H1 (cell line): ENCODE results near the gene IRAK4. TPM values are rescaled to one million over a fixed set of nuclear protein-coding genes. Genes with fewer than 3 reads are reported as not detected.

ENCODE experiments used
- ASH2L ChIP-seq: fragments of 200-600, 300-600 bp; sonication (generic); IDR thresholded peaks from one replicate; pipeline ENCODE4 v1.7.1; 2017; ENCODE audit warnings: low read length
- EP300 ChIP-seq, 2 experiments: IDR thresholded peaks; 1 replicate in 1 of 2; 2 replicates in 1 of 2; pipeline ENCODE4 v1.6.1; 2011 to 2012; ENCODE audit warnings: low read depth in 2 of 2, low read length in 2 of 2, mild to moderate bottlenecking in 2 of 2, borderline replicate concordance in 1 of 2, inconsistent platforms in 1 of 2, moderate library complexity in 1 of 2
- GABPA ChIP-seq: IDR thresholded peaks from 2 replicates; pipeline ENCODE4 v1.6.1; 2011; ENCODE audit warnings: mild to moderate bottlenecking, low read length, moderate library complexity, borderline replicate concordance; ENCODE audit not compliant: insufficient read depth
- KDM4A ChIP-seq: IDR thresholded peaks from one replicate; pipeline ENCODE4 v1.7.1; 2012; ENCODE audit warnings: low read depth, mild to moderate bottlenecking, moderate library complexity, low read length, inconsistent platforms; ENCODE audit not compliant: severe bottlenecking
- POLR2A ChIP-seq, 2 experiments: IDR thresholded peaks; 1 replicate in 1 of 2; 2 replicates in 1 of 2; pipeline ENCODE4 v1.6.1; 2011; ENCODE audit warnings: low read depth in 2 of 2, low read length in 2 of 2, mild to moderate bottlenecking in 2 of 2; ENCODE audit errors: control extremely low read depth in 1 of 2
- POLR2AphosphoS5 ChIP-seq: IDR thresholded peaks from 2 replicates; pipeline ENCODE4 v1.6.1; 2011; ENCODE audit warnings: low read depth, low read length
- POU5F1 ChIP-seq: IDR thresholded peaks from 2 replicates; pipeline ENCODE4 v1.6.1; 2011; ENCODE audit warnings: low read depth, mild to moderate bottlenecking, low read length, moderate library complexity
- RBBP5 ChIP-seq: IDR thresholded peaks from 2 replicates; pipeline ENCODE4 v1.7.1; 2012; ENCODE audit warnings: low read depth, mild to moderate bottlenecking, inconsistent platforms, low read length, moderate library complexity, borderline replicate concordance
- RXRA ChIP-seq: IDR thresholded peaks from 2 replicates; pipeline ENCODE4 v1.6.1; 2011; ENCODE audit warnings: low read depth, mild to moderate bottlenecking, low read length, moderate library complexity; ENCODE audit not compliant: insufficient read depth
- SIN3A ChIP-seq, 2 experiments: IDR thresholded peaks in 1 of 2; conservative IDR thresholded peaks in 1 of 2; 2 replicates each; pipeline ENCODE4 v1.6.1; 2011 to 2012; ENCODE audit warnings: low read length in 2 of 2, improper control_type of control experiment in 1 of 2, low read depth in 1 of 2, mild to moderate bottlenecking in 1 of 2
- SP4 ChIP-seq: IDR thresholded peaks from 2 replicates; pipeline ENCODE4 v1.6.1; 2012; ENCODE audit warnings: low read length, inconsistent platforms
- TAF1 ChIP-seq: IDR thresholded peaks from 2 replicates; pipeline ENCODE4 v1.6.1; 2011; ENCODE audit warnings: mild to moderate bottlenecking, low read depth, low read length
- TAF7 ChIP-seq: optimal IDR thresholded peaks from 2 replicates; pipeline ENCODE3; 2011; ENCODE audit warnings: low read depth, mild to moderate bottlenecking, inconsistent platforms, low read length, moderate library complexity, borderline replicate concordance
- TBP ChIP-seq: IDR thresholded peaks from 2 replicates; pipeline ENCODE4 v1.6.1; 2011; ENCODE audit warnings: low read depth, low read length, improper control_type of control experiment
- YY1 ChIP-seq: IDR thresholded peaks from 2 replicates; pipeline ENCODE4 v1.6.1; 2011; ENCODE audit warnings: low read depth, mild to moderate bottlenecking, low read length
- polyA plus RNA-seq, 7 experiments: library from polyadenylated mRNA; depleted of rRNA in 3 of 7; stranded (reverse) in 5 of 7; unstranded in 2 of 7; fragments of >200 nt in 5 of 7; fragments of 200-250 nt in 2 of 7; gene quantifications; 1 replicate in 5 of 7; 2 replicates in 1 of 7; 4 replicates in 1 of 7; pipeline versions ENCODE4 v1.2.1 to v1.2.3, GENCODE V29; 2011 to 2013; ENCODE audit warnings: missing spikeins in 2 of 7, mixed read lengths in 2 of 7
- total RNA-seq: library from RNA; stranded (reverse); fragmentation: NEBNext Ultra II Directional; extraction: Animal tissue kit (Norgen Biotek cat#: 25700); gene quantifications from 2 replicates; pipeline ENCODE4 v1.2.1, GENCODE V29; 2021
- TF ChIP-seq, protein P1 (sequence below): IDR thresholded peaks from 2 replicates; pipeline ENCODE4 v1.6.1; 2012; ENCODE audit warnings: inconsistent platforms
- TF ChIP-seq, protein P2 (sequence below): IDR thresholded peaks from 2 replicates; pipeline ENCODE4 v1.6.1; 2011; ENCODE audit warnings: low read depth, mild to moderate bottlenecking, low read length; ENCODE audit not compliant: insufficient read depth

The IRAK4 gene
- total and polyA plus RNA-seq, 2 of the 8 experiments (the other 6 are each of a cell fraction or from before 2014, with no cell fraction given), result 2.3 to 7.7 TPM

DNA sequence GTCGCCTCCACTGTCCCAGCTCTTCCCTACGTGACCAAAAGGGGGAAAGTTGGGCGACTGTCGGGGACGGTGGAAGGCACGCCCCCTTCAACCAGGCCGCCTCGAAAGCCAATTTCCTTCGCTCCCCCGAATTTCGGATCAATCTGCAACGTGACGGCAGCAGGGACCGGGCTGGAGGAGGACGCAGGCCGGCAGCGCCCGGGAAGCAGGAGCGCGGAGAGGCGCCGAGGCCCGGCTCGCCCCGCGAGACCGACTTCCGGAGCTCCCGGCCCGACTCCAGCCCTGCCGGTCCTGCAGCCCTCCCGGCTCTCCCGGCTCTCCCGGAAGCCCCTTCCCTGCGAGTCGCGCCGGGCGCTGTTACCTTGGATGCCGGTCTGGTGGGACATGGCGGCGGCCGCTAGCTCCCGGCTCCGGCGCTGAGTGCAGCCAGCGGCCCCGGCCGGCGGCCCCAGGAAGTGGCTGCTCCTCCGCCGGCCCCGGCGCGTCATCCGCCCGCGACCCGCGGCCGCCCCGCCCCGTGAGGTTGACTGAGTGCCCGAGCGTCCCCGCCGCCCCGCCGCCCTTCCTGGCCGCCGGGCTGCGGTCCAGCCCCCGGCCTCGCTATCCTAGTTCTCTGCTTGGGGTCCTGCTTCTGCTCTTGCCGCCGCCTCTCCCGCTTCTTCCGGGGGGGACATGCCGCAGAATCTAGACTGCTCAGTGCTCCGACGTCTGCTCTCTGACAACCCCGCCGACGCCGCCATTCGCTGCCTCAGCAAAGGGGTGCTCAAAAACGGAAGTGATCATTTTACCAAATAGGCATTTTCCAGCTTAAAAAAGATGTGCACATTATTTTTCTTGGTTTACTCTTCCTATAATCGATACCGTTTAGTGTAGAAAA, 47.3 kb downstream of the IRAK4 start, which contains the start of gene TWF1 (continued):
- TF ChIP-seq SP4 (no peak), RBBP5 (peak; percentile 94; the same call in 1 of the 2 replicates), GABPA (no peak), ASH2L (peak; percentile 96), EP300 (IDR thresholded peaks at IDR 0.05; ENCODE audit: borderline replicate concordance in 1 of 2, low read depth in 2 of 2, low read length in 2 of 2) (no peak), POU5F1 (no peak), RXRA (no peak), POLR2A (IDR thresholded peaks at IDR 0.05; ENCODE audit: control extremely low read depth in 1 of 2, low read depth in 2 of 2, low read length in 2 of 2) (peak; percentile 72 to 91), TAF1 (peak; percentile 92), SIN3A (conservative IDR thresholded peaks at IDR 0.05 in 1 of 2, IDR thresholded peaks at IDR 0.05 in 1 of 2; ENCODE audit: low read depth in 1 of 2, low read length in 2 of 2) (peak in 1 of 2 experiments; percentile 38; a peak in 1 of 4 replicates), TAF7 (peak; percentile 16), YY1 (peak; percentile 65), TBP (peak; percentile 62), POLR2AphosphoS5 (peak; percentile 39; the same call in 1 of the 2 replicates), KDM4A (peak; percentile 83)
- TF ChIP-seq, protein P1, sequence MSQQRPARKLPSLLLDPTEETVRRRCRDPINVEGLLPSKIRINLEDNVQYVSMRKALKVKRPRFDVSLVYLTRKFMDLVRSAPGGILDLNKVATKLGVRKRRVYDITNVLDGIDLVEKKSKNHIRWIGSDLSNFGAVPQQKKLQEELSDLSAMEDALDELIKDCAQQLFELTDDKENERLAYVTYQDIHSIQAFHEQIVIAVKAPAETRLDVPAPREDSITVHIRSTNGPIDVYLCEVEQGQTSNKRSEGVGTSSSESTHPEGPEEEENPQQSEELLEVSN, result no peak
- TF ChIP-seq, protein P2, sequence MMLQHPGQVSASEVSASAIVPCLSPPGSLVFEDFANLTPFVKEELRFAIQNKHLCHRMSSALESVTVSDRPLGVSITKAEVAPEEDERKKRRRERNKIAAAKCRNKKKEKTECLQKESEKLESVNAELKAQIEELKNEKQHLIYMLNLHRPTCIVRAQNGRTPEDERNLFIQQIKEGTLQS, result no peak
